ENCODE data around the gene MACF1.

DNA sequence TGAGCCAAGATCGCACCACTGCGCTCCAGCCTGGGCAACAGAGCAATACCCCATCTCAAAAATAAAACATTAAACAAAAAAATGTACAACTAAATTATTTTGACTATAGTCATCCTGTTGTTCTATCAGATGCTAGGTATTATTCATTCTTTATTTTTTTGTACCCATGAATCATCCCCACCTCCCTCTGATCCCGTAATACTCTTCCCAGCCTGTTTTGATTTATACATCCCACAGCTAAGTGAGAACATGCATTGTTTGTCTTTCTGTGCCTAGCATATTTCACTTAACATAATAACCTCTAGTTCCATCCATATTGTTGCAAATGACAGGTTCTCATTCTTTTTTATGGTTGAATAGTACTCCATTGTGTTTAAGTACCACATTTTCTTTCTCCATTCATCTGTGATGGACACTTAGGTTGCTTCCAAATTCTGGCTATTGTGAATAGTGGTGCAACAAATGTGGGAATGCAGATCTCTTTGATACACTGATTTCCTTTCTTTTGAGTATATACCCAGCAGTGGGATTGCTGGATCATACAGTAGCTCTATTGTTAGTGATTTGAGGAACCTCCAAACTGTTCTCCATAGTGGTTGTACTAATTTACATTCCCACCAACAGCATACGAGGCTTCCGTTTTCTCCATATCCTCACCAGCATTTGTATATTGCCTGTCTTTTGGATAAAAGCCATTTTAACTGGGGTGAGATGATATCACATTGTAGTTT, 84.4 kb downstream of the MACF1 start:
- TF ChIP-seq, protein P1, sequence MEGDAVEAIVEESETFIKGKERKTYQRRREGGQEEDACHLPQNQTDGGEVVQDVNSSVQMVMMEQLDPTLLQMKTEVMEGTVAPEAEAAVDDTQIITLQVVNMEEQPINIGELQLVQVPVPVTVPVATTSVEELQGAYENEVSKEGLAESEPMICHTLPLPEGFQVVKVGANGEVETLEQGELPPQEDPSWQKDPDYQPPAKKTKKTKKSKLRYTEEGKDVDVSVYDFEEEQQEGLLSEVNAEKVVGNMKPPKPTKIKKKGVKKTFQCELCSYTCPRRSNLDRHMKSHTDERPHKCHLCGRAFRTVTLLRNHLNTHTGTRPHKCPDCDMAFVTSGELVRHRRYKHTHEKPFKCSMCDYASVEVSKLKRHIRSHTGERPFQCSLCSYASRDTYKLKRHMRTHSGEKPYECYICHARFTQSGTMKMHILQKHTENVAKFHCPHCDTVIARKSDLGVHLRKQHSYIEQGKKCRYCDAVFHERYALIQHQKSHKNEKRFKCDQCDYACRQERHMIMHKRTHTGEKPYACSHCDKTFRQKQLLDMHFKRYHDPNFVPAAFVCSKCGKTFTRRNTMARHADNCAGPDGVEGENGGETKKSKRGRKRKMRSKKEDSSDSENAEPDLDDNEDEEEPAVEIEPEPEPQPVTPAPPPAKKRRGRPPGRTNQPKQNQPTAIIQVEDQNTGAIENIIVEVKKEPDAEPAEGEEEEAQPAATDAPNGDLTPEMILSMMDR (IDR thresholded peaks at IDR 0.05) = no peak
- no peak for TF ChIP-seq POLR2A (IDR thresholded peaks at IDR 0.05)
